Duodenal mucosa (tissue), 2 donors: ENCODE data around the gene SF3B1.
"Not testable (repeated sequence)": the region's sequence is repeated elsewhere in the genome, so short reads cannot be mapped to it uniquely, and the experiment has no call there.

Source experiments
- H3K27ac ChIP-seq: one replicate; pipeline ENCODE4 v1.7.0; 2013; ENCODE audit warnings: low read depth, low read length
- H3K27me3 ChIP-seq, 2 donors: one replicate each; pipeline ENCODE4 v1.7.0; 2013; ENCODE audit warnings: low read length in 2 of 2, control low read depth in 1 of 2; ENCODE audit not compliant: insufficient read depth in 2 of 2, control insufficient read depth in 1 of 2
- H3K36me3 ChIP-seq, 2 donors: one replicate each; pipeline ENCODE4 v1.7.0; 2013; ENCODE audit warnings: low read length in 2 of 2, control low read depth in 1 of 2; ENCODE audit not compliant: insufficient read depth in 2 of 2, control insufficient read depth in 1 of 2
- H3K4me1 ChIP-seq, 2 donors: one replicate each; pipeline ENCODE4 v1.7.0; 2013; ENCODE audit warnings: low read length in 2 of 2, control low read depth in 1 of 2; ENCODE audit not compliant: insufficient read depth in 2 of 2, control insufficient read depth in 1 of 2
- H3K4me3 ChIP-seq, 2 donors: one replicate each; pipeline ENCODE4 v1.7.0; 2013; ENCODE audit warnings: low read length in 2 of 2, low read depth in 1 of 2
- H3K9ac ChIP-seq, 2 donors: one replicate each; pipeline ENCODE4 v1.7.0; 2013; ENCODE audit warnings: low read length in 2 of 2, low read depth in 1 of 2
- H3K9me3 ChIP-seq, 2 donors: one replicate each; pipeline ENCODE4 v1.7.0; 2013; ENCODE audit warnings: low read length in 2 of 2, control low read depth in 1 of 2; ENCODE audit not compliant: control insufficient read depth in 1 of 2

The SF3B1 gene, protein sequence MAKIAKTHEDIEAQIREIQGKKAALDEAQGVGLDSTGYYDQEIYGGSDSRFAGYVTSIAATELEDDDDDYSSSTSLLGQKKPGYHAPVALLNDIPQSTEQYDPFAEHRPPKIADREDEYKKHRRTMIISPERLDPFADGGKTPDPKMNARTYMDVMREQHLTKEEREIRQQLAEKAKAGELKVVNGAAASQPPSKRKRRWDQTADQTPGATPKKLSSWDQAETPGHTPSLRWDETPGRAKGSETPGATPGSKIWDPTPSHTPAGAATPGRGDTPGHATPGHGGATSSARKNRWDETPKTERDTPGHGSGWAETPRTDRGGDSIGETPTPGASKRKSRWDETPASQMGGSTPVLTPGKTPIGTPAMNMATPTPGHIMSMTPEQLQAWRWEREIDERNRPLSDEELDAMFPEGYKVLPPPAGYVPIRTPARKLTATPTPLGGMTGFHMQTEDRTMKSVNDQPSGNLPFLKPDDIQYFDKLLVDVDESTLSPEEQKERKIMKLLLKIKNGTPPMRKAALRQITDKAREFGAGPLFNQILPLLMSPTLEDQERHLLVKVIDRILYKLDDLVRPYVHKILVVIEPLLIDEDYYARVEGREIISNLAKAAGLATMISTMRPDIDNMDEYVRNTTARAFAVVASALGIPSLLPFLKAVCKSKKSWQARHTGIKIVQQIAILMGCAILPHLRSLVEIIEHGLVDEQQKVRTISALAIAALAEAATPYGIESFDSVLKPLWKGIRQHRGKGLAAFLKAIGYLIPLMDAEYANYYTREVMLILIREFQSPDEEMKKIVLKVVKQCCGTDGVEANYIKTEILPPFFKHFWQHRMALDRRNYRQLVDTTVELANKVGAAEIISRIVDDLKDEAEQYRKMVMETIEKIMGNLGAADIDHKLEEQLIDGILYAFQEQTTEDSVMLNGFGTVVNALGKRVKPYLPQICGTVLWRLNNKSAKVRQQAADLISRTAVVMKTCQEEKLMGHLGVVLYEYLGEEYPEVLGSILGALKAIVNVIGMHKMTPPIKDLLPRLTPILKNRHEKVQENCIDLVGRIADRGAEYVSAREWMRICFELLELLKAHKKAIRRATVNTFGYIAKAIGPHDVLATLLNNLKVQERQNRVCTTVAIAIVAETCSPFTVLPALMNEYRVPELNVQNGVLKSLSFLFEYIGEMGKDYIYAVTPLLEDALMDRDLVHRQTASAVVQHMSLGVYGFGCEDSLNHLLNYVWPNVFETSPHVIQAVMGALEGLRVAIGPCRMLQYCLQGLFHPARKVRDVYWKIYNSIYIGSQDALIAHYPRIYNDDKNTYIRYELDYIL

DNA sequence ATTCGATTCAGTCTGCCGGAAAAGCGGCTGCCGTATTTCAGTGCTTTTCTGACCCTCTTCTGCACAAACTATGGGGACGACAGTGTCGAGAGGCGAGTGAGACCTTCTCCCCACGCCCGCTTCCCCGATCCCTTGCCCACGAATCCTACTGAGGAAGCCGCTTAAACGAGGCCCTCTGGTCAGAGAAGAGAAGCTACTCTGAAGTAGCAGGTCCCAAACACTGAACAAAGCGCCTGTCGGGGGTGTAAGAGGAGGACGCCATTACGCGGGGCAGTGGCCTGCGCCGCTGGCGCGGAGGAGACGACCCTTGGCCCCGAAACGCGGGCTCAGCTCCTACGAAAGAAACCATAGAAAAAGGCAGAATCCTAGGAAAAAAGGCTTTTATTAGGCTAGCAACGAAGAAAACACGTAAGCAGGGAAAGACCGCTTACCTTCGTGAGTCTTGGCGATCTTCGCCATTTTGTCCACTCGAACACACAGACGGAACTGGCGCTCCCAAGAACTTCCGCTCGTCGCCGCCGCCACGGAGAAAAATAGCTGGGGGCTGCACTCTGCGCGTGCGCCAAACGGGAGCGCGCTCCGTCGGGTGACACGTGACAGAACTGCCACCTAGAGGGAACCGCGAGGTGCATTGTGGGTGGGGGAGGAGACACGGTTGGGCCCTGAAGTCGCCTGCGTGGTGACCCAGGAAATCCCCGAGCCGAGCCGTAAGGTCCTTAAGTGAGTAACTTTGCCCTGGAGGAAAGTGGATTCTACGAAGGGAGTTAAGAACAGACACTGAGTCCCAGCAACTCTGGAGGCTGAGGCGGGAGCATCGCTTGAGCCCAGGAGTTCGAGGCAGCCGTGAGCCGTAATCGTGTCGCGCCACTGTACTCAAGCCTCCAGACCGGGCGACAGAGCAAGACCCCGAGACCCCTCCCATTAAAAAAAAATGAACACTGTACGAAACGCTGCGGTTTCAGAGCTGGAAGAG is at the start of gene SF3B1:
TSS of gene SF3B1 (minus strand) at position 488 of the 973 bp plus-strand sequence. CDS start at position 459, 29 bp downstream.
- Histone ChIP-seq H3K4me3 (peak within 1 kb of the TSS; percentile 96 to 99), H3K4me1 (peaks cover 32 to 39% of the 10 kb centered on the region in 2 donors), H3K27me3 (no peaks in the 10 kb centered on the region), H3K9ac (peak within 1 kb of the TSS; percentile 99 to 100), H3K9me3 (peaks cover 0 to 3% of the 10 kb centered on the region in 2 donors), H3K27ac (peak within 1 kb of the TSS; percentile 90), H3K36me3 (no peaks in the 10 kb centered on the region)

DNA sequence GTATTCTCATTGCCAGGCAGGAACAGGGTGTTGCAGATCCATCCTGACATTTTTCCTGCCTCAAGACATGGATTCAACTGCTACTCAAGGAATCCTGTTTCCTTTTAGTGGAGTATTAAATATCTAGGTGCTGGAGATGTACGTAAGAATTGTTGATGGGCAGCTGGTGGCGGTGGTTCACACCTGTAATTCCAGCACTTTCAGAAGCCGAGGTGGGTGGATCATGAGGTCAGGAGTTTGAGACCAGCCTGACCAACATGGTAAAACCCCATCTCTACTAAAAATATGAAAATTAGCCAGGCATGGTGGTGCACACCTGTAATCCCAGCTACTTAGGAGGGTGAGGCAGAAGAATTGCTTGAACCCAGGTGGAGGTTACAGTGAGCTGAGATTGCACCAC is 49.4 kb upstream of the SF3B1 start:
- H3K4me1 ChIP-seq, H3K27ac ChIP-seq, H3K27me3 ChIP-seq, H3K9me3 ChIP-seq, H3K9ac ChIP-seq, H3K4me3 ChIP-seq: not testable (repeated sequence)
- peaks cover 25 to 43% of the 10 kb centered on the region in 2 donors for H3K36me3 ChIP-seq

DNA sequence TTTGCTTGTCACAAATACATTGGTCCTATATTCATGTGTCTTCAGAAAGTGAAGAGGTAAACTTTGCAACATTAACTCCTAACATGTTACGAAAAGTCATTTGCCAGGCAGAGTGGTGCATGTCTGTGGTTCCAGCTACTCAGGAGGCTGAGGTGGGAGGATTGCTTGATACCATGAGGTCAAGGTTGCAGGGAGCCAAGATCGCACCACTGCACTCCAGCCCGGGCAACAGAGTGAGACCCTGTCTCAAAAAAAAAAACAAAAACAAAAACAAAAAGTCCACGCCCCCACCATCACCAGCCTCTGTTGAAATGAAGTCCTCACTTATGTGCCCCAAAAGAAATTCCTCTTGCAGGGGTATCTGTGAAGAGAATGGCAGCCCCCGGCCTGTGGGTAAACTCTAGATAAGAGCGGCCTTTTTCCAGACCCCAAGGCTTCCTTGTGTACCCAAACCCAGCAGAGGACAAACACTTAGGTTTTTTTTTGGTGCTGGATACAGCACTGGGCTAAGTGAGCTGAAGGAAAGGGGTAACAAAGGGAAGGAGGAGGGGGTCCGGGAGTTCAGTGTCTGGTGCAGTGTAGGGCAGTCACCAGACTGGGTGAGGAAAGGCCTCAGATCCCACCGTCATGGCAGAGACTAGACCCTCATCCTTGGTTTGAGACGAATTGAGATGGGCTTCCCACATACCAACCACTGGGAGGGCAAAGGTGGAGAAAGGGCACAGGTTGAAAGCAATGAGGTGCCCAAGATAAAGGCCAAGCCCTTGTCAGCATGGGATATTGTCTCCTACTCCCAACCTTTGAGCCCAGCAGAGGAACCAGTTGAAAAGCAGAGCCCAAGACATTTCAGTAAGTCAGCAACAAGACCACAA is 45.6 kb upstream of the SF3B1 start:
- Histone ChIP-seq H3K27me3 (no peaks in the 10 kb centered on the region), H3K4me3 (no peak overlapping the region), H3K4me1 (no peaks in the 10 kb centered on the region), H3K27ac (no peak overlapping the region), H3K9ac (no peak overlapping the region), H3K9me3 (peaks cover 4 to 8% of the 10 kb centered on the region in 2 donors), H3K36me3 (peaks cover 6 to 31% of the 10 kb centered on the region in 2 donors)

DNA sequence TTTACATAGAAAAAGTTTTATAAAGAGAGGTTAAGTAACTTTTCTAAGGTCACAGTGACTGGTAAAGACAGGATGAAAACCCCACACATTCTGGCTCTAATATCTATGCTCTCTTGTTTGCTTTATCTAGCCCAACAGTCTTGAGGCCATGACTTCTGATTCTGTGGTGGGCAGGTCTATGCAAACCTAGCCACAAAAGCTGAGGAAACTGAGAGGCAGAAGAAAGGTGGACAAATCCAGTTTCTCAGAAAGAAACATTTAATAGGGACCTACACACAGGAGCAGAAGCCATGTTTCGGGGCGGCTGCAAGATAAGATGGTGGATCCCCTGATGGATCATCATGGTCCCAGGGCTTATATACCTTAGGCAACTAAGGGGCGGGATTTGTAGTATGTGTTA is 43.0 kb upstream of the SF3B1 start:
- Histone ChIP-seq H3K36me3 (peaks cover 12 to 49% of the 10 kb centered on the region in 2 donors), H3K27me3 (no peaks in the 10 kb centered on the region), H3K4me3 (no peak overlapping the region), H3K9ac (no peak overlapping the region), H3K9me3 (no peaks in the 10 kb centered on the region), H3K27ac (no peak overlapping the region), H3K4me1 (no peaks in the 10 kb centered on the region)

DNA sequence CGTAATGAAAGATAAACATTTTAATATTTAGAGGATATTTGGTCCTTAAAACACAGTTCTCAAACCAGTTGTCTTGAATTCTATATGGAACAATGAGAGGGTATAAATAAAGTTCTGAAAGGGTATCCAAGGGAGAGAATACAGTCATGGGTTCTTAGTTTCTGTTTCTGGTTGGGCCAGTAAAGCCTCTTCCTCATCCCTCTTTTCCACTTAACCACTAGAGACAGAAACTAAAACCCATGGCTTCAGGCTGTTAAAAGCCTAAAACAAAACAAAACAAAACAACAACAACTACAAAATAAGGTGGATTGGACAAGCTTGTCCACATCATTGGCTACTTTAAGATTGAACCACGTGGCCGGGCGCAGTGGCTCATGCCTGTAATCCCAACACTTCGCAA is 37.3 kb upstream of the SF3B1 start:
- Histone ChIP-seq H3K4me3 (no peak overlapping the region), H3K27ac (no peak overlapping the region), H3K9me3 (no peaks in the 10 kb centered on the region), H3K9ac (no peak overlapping the region), H3K36me3 (peaks cover 16 to 73% of the 10 kb centered on the region in 2 donors), H3K4me1 (no peaks in the 10 kb centered on the region), H3K27me3 (no peaks in the 10 kb centered on the region)

DNA sequence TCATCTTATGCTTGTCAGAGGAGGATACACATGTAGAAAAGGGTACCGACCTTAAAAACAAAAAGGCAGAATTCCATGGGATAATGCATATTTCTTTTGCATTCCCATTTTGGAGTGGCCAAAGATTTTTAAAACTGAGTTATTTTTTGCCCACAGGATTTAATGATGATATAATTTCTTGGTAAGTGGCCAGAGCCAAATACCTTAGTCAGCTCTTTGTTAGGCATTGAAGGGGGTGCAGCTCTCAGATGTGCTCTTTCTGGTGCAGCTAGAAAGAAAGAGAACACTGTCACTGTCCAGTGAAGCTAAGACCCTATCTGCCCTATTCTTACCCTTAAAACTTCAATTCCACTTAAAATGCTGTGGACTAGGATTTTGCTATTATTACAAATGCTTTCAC is 29.3 kb upstream of the SF3B1 start:
- Histone ChIP-seq H3K27me3 (no peaks in the 10 kb centered on the region), H3K27ac (no peak overlapping the region), H3K4me1 (peaks cover 6 to 9% of the 10 kb centered on the region in 2 donors), H3K4me3 (no peak overlapping the region), H3K9ac (no peak overlapping the region), H3K36me3 (peaks cover 15 to 58% of the 10 kb centered on the region in 2 donors), H3K9me3 (no peaks in the 10 kb centered on the region)

DNA sequence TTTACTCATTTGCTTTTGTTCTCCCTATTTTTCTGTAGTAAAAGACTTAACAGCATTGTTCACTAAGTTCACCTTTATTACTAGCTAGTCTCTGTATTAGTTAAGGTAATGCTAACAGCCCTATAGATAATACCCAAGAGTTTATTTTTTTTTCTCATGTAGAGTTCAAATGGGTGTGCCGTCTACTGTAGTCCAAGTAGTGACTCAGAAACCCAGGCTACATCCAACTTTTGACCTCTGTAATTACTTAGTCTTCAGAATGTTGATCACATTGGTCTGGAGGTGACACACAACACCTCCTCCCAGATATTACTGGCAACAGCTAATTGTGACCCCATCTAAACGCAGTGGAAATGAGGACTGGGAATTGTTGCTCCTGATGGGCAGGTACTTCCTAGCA is 26.2 kb upstream of the SF3B1 start:
- H3K36me3 ChIP-seq, result peaks cover 14 to 33% of the 10 kb centered on the region in 2 donors
- no peak overlapping the region for H3K9ac ChIP-seq
- no peak overlapping the region for H3K4me3 ChIP-seq
- H3K27ac ChIP-seq, result no peak overlapping the region
- H3K27me3 ChIP-seq, result no peaks in the 10 kb centered on the region
- no peaks in the 10 kb centered on the region for H3K9me3 ChIP-seq
- H3K4me1 ChIP-seq, result peaks cover 6 to 9% of the 10 kb centered on the region in 2 donors

DNA sequence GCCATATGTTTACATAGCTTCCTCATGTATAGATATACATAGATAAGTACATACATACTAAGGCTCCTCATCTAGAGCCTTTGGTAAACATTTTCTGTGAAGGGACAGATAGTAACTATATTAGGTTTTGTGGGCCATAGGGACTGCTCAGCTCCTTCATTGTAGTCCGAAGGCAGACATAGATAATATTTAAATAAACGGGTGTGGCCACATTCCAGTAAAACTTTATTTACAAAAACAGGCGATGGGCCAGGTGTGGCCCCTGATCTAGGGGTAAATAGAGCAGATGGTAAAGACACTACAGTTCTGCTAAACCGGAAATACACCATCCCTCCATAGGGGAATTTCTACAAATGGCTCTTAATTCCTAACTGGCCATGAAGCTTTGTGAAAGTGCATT is 25.8 kb upstream of the SF3B1 start:
- Histone ChIP-seq H3K27ac (no peak overlapping the region), H3K9me3 (no peaks in the 10 kb centered on the region), H3K36me3 (peaks cover 10 to 29% of the 10 kb centered on the region in 2 donors), H3K27me3 (no peaks in the 10 kb centered on the region), H3K4me1 (peaks cover 6 to 9% of the 10 kb centered on the region in 2 donors), H3K9ac (no peak overlapping the region), H3K4me3 (no peak overlapping the region)
